GM12878 (cell line): Measurements from ENCODE around the gene ARAP1. TPM values are rescaled to one million over a fixed set of nuclear protein-coding genes. Genes with fewer than 3 reads are reported as not detected.
A peak's percentile ranks its signal among the peaks of the same experiment; 100 is the strongest.

Experiments used
- ASH2L ChIP-seq: fragments of 300-600, 200-600 bp; sonication (generic); IDR thresholded peaks from 2 replicates; pipeline ENCODE4 v1.6.1; 2017; ENCODE audit warnings: low read depth, mild to moderate bottlenecking, borderline replicate concordance
- BHLHE40 ChIP-seq, 2 experiments: fragments of 450-650 bp in 1 of 2; IDR thresholded peaks; 2 replicates each; pipeline ENCODE4 v1.6.1; 2011 to 2017; ENCODE audit warnings: low read depth in 2 of 2, borderline replicate concordance in 1 of 2, improper control_type of control experiment in 1 of 2, low read length in 1 of 2, mild to moderate bottlenecking in 1 of 2
- EGR1 ChIP-seq, 2 experiments: IDR thresholded peaks; 1 replicate in 1 of 2; 2 replicates in 1 of 2; pipeline ENCODE4 v1.6.1; 2011 to 2012; ENCODE audit warnings: low read depth in 2 of 2, low read length in 2 of 2, borderline replicate concordance in 1 of 2, mild to moderate bottlenecking in 1 of 2, moderate library complexity in 1 of 2
- FOS ChIP-seq: IDR thresholded peaks from 3 replicates; pipeline ENCODE4 v1.6.1; 2011; ENCODE audit warnings: borderline replicate concordance; ENCODE audit not compliant: insufficient read length; ENCODE audit errors: extremely low read depth
- GATAD2B ChIP-seq: fragments of 450-650 bp; conservative IDR thresholded peaks from 2 replicates; pipeline ENCODE4 v1.6.1; 2017; ENCODE audit warnings: low read depth, mild to moderate bottlenecking, moderate library complexity
- HDAC2 ChIP-seq: fragments of 200-600 bp; sonication (generic); IDR thresholded peaks from 2 replicates; pipeline ENCODE4 v1.6.1; 2017
- HDGF ChIP-seq: fragments of 450-650 bp; IDR thresholded peaks from 2 replicates; pipeline ENCODE4 v1.6.1; 2016; ENCODE audit warnings: antibody characterized with exemption
- IKZF2 ChIP-seq, 2 experiments: fragments of 450-650 bp; IDR thresholded peaks; 2 replicates each; pipeline ENCODE4 v1.6.1; 2017; ENCODE audit warnings: mild to moderate bottlenecking in 2 of 2, moderate library complexity in 2 of 2
- JUND ChIP-seq: IDR thresholded peaks from 2 replicates; pipeline ENCODE4 v1.6.1; 2012; ENCODE audit warnings: low read depth, mild to moderate bottlenecking, low read length, improper control_type of control experiment, moderate library complexity
- POLR2A ChIP-seq: IDR thresholded peaks from 2 replicates; pipeline ENCODE4 v1.6.1; 2011; ENCODE audit warnings: low read depth, mild to moderate bottlenecking, low read length
- POLR2AphosphoS2 ChIP-seq: IDR thresholded peaks from 2 replicates; pipeline ENCODE4 v1.6.1; 2011; ENCODE audit warnings: low read depth, mild to moderate bottlenecking, low read length, improper control_type of control experiment, moderate library complexity
- POLR2AphosphoS5 ChIP-seq: IDR thresholded peaks from 2 replicates; pipeline ENCODE4 v1.6.1; 2011; ENCODE audit warnings: mild to moderate bottlenecking, low read length, inconsistent platforms
- RB1 ChIP-seq: fragments of 450-650 bp; formaldehyde crosslinking; IDR thresholded peaks from 2 replicates; pipeline ENCODE4 v1.6.1; 2017; ENCODE audit warnings: mild to moderate bottlenecking, borderline replicate concordance
- SIN3A ChIP-seq: IDR thresholded peaks from 2 replicates; pipeline ENCODE4 v1.6.1; 2012; ENCODE audit warnings: low read depth, low read length, improper control_type of control experiment
- polyA plus RNA-seq, 11 experiments: library from polyadenylated mRNA; depleted of rRNA in 4 of 11; unstranded in 6 of 11; stranded (reverse) in 5 of 11; fragments of >200 nt; fragmentation: Nextera tagmentation in 4 of 11; fragmentation: Illumina TruSeq in 1 of 11; extraction: Ambion mirVana in 4 of 11; extraction: Trizol in 1 of 11; gene quantifications; 1 replicate in 1 of 11; 2 replicates in 10 of 11; pipeline versions ENCODE4 v1.2.1 to v1.2.3, GENCODE V29; 2011 to 2016; ENCODE audit warnings: inconsistent platforms in 2 of 11, missing spikeins in 2 of 11, low read depth in 1 of 11
- total RNA-seq, 4 experiments: library from RNA; depleted of rRNA in 3 of 4; stranded (reverse); fragments of >200 nt in 3 of 4; fragmentation: Illumina TruSeq in 1 of 4; extraction: Trizol in 1 of 4; gene quantifications; 2 replicates each; pipeline versions ENCODE4 v1.2.1 to v1.2.3, GENCODE V29; 2013 to 2021
- TF ChIP-seq, protein P1 (sequence below): fragments of 450-650 bp; IDR thresholded peaks from 2 replicates; pipeline ENCODE4 v1.6.1; 2016; ENCODE audit warnings: mild to moderate bottlenecking
- TF ChIP-seq, protein P2 (sequence below): fragments of 450-650 bp; IDR thresholded peaks from 2 replicates; pipeline ENCODE4 v1.6.1; 2016; ENCODE audit warnings: mild to moderate bottlenecking, moderate library complexity, borderline replicate concordance
- TF ChIP-seq, protein P3 (sequence below): IDR thresholded peaks from 2 replicates; pipeline ENCODE4 v1.6.1; 2012; ENCODE audit warnings: low read depth, low read length, improper control_type of control experiment
- TF ChIP-seq, protein P4 (sequence below): fragments of 450-650 bp; IDR thresholded peaks from 2 replicates; pipeline ENCODE4 v1.6.1; 2016; ENCODE audit warnings: mild to moderate bottlenecking

ARAP1 gene
- total and polyA plus RNA-seq, 10 of the 15 experiments (the other 5 are each of a cell fraction or from before 2014, with no cell fraction given) = 0.55 to 102 (median 51.0) TPM

DNA sequence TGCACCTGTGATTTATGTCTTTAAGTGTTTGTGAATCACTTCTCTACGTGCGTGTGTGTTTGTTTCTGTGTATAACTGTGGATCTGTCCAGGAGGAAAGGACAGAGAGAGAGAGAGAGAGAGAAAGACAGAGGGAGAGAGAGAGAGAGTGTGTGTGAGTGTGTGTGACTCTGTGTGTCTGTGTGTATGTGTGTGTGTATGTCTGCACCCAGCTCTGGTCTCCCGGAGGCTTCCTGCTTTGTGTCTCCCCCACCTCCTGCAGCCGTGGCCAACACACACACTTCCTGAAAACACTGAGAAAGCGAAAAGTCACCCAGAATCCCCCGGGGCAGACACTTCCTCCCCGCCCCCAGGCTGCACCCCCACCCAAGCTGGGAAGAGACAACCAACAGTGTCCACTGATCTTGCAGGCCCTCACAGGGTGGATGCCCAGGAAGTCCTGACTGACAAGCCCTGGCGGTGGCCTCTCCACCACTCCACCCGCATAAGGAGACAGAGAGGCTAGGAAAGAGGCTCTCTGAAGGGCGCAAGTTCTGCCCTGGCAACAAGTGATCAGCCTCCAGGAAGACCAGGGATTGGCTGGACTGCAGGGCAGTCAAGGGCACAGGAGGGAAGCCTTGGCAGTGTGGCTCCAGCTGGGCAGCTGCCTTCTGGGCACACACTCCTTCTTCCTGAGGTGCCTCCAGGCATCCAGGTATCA lies 30.0 kb downstream of the ARAP1 start (continued):
- TF ChIP-seq ASH2L = no peak
- peak; percentile 82 for TF ChIP-seq HDGF
- TF ChIP-seq BHLHE40 (IDR thresholded peaks at IDR 0.05; ENCODE audit: borderline replicate concordance in 1 of 2, low read depth in 2 of 2, low read length in 1 of 2) = peak; percentile 61 to 71; a peak in 3 of 4 replicates
- TF ChIP-seq, protein P1, sequence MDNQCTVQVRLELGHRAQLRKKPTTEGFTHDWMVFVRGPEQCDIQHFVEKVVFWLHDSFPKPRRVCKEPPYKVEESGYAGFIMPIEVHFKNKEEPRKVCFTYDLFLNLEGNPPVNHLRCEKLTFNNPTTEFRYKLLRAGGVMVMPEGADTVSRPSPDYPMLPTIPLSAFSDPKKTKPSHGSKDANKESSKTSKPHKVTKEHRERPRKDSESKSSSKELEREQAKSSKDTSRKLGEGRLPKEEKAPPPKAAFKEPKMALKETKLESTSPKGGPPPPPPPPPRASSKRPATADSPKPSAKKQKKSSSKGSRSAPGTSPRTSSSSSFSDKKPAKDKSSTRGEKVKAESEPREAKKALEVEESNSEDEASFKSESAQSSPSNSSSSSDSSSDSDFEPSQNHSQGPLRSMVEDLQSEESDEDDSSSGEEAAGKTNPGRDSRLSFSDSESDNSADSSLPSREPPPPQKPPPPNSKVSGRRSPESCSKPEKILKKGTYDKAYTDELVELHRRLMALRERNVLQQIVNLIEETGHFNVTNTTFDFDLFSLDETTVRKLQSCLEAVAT = 0 out of 2 replicates have a peak, but pooled peaks have one; percentile 79
- no peak for TF ChIP-seq HDAC2
- peak in 1 of 2 experiments; percentile 54; a peak in 2 of 3 replicates for TF ChIP-seq EGR1 (IDR thresholded peaks at IDR 0.05; ENCODE audit: borderline replicate concordance in 1 of 2, low read depth in 2 of 2, low read length in 2 of 2)
- TF ChIP-seq POLR2A = peak; percentile 72
- TF ChIP-seq SIN3A = peak; percentile 32; the same call in 1 of the 2 replicates
- TF ChIP-seq, protein P2, sequence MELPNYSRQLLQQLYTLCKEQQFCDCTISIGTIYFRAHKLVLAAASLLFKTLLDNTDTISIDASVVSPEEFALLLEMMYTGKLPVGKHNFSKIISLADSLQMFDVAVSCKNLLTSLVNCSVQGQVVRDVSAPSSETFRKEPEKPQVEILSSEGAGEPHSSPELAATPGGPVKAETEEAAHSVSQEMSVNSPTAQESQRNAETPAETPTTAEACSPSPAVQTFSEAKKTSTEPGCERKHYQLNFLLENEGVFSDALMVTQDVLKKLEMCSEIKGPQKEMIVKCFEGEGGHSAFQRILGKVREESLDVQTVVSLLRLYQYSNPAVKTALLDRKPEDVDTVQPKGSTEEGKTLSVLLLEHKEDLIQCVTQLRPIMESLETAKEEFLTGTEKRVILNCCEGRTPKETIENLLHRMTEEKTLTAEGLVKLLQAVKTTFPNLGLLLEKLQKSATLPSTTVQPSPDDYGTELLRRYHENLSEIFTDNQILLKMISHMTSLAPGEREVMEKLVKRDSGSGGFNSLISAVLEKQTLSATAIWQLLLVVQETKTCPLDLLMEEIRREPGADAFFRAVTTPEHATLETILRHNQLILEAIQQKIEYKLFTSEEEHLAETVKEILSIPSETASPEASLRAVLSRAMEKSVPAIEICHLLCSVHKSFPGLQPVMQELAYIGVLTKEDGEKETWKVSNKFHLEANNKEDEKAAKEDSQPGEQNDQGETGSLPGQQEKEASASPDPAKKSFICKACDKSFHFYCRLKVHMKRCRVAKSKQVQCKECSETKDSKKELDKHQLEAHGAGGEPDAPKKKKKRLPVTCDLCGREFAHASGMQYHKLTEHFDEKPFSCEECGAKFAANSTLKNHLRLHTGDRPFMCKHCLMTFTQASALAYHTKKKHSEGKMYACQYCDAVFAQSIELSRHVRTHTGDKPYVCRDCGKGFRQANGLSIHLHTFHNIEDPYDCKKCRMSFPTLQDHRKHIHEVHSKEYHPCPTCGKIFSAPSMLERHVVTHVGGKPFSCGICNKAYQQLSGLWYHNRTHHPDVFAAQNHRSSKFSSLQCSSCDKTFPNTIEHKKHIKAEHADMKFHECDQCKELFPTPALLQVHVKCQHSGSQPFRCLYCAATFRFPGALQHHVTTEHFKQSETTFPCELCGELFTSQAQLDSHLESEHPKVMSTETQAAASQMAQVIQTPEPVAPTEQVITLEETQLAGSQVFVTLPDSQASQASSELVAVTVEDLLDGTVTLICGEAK = no peak; the same call in 1 of the 2 replicates
- TF ChIP-seq JUND = no peak
- TF ChIP-seq, protein P3, sequence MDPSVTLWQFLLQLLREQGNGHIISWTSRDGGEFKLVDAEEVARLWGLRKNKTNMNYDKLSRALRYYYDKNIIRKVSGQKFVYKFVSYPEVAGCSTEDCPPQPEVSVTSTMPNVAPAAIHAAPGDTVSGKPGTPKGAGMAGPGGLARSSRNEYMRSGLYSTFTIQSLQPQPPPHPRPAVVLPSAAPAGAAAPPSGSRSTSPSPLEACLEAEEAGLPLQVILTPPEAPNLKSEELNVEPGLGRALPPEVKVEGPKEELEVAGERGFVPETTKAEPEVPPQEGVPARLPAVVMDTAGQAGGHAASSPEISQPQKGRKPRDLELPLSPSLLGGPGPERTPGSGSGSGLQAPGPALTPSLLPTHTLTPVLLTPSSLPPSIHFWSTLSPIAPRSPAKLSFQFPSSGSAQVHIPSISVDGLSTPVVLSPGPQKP = no peak
- TF ChIP-seq FOS = peak; percentile 11
- 0 out of 2 replicates have a peak, but pooled peaks have one; percentile 81 for TF ChIP-seq POLR2AphosphoS2
- TF ChIP-seq RB1 = no peak
- TF ChIP-seq GATAD2B = peak; percentile 34; the same call in 1 of the 2 replicates
- TF ChIP-seq, protein P4, sequence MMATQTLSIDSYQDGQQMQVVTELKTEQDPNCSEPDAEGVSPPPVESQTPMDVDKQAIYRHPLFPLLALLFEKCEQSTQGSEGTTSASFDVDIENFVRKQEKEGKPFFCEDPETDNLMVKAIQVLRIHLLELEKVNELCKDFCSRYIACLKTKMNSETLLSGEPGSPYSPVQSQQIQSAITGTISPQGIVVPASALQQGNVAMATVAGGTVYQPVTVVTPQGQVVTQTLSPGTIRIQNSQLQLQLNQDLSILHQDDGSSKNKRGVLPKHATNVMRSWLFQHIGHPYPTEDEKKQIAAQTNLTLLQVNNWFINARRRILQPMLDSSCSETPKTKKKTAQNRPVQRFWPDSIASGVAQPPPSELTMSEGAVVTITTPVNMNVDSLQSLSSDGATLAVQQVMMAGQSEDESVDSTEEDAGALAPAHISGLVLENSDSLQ = peak; percentile 90
- TF ChIP-seq POLR2AphosphoS5 = peak; percentile 77
- TF ChIP-seq IKZF2 (IDR thresholded peaks at IDR 0.05) = peak in 1 of 2 experiments; percentile 32; a peak in 1 of 4 replicates
